DND-41 (cell line): ENCODE results near the gene CYYR1.

Experiments used
- ATAC-seq: fragments of 200-7000 bp; cut with Tn5 transposase; 3 replicates; pipeline ENCODE4 v1.9.1; 2021; ENCODE audit warnings: low read depth; ENCODE audit not compliant: insufficient read depth
- DNase-seq: peaks from one replicate; pipeline ENCODE4 v3.0.0-alpha.2; 2020
- H2AFZ ChIP-seq: 2 replicates; pipeline ENCODE4 v1.6.0; 2012; ENCODE audit warnings: low read depth, low read length
- H3K27ac ChIP-seq: 2 replicates; pipeline ENCODE4 v1.5.1; 2012; ENCODE audit warnings: low read length, inconsistent platforms
- H3K27me3 ChIP-seq: fragments of 200-600 bp; sonication (generic); 2 replicates; pipeline ENCODE4 v1.6.0; 2012; ENCODE audit warnings: low read length, mild to moderate bottlenecking, inconsistent platforms; ENCODE audit not compliant: insufficient read depth, poor library complexity
- H3K36me3 ChIP-seq: 2 replicates; pipeline ENCODE4 v1.5.1; 2012; ENCODE audit warnings: low read length, inconsistent platforms; ENCODE audit not compliant: insufficient read depth
- H3K4me1 ChIP-seq: 2 replicates; pipeline ENCODE4 v1.5.1; 2012; ENCODE audit warnings: mild to moderate bottlenecking, low read length; ENCODE audit not compliant: insufficient read depth
- H3K4me2 ChIP-seq: 2 replicates; pipeline ENCODE4 v1.6.0; 2012; ENCODE audit warnings: mild to moderate bottlenecking, moderate library complexity, low read length, inconsistent platforms; ENCODE audit not compliant: insufficient read depth
- H3K4me3 ChIP-seq, 2 experiments: fragments of 200-600 bp in 1 of 2; shearing (Covaris generic) in 1 of 2; 2 replicates each; pipeline ENCODE4 v1.5.1; 2012 to 2016; ENCODE audit warnings: inconsistent platforms in 2 of 2, low read length in 2 of 2, mild to moderate bottlenecking in 2 of 2, low read depth in 1 of 2, moderate library complexity in 1 of 2
- H3K79me2 ChIP-seq: 2 replicates; pipeline ENCODE4 v1.6.0; 2012; ENCODE audit warnings: low read length, inconsistent platforms; ENCODE audit not compliant: insufficient read depth
- H3K9ac ChIP-seq: 2 replicates; pipeline ENCODE4 v1.6.0; 2012; ENCODE audit warnings: low read depth, mild to moderate bottlenecking, inconsistent platforms, low read length, moderate library complexity
- H3K9me3 ChIP-seq: 2 replicates; pipeline ENCODE4 v1.5.1; 2012; ENCODE audit warnings: low read length, moderate library complexity, mild to moderate bottlenecking, inconsistent platforms; ENCODE audit not compliant: insufficient read depth, severe bottlenecking
- H4K20me1 ChIP-seq: 2 replicates; pipeline ENCODE4 v1.6.0; 2012; ENCODE audit warnings: low read length; ENCODE audit not compliant: insufficient read depth
- EZH2 ChIP-seq: IDR thresholded peaks from 3 replicates; pipeline ENCODE4 v1.6.1; 2012; ENCODE audit warnings: borderline replicate concordance, low read depth, mild to moderate bottlenecking, moderate library complexity, low read length, inconsistent platforms; ENCODE audit not compliant: severe bottlenecking
- TF ChIP-seq, protein P1 (sequence below): IDR thresholded peaks from 2 replicates; pipeline ENCODE4 v1.5.1; 2012; ENCODE audit warnings: borderline replicate concordance, low read length, moderate library complexity, mild to moderate bottlenecking; ENCODE audit not compliant: poor library complexity, severe bottlenecking; ENCODE audit errors: extremely low read depth

Gene CYYR1

DNA sequence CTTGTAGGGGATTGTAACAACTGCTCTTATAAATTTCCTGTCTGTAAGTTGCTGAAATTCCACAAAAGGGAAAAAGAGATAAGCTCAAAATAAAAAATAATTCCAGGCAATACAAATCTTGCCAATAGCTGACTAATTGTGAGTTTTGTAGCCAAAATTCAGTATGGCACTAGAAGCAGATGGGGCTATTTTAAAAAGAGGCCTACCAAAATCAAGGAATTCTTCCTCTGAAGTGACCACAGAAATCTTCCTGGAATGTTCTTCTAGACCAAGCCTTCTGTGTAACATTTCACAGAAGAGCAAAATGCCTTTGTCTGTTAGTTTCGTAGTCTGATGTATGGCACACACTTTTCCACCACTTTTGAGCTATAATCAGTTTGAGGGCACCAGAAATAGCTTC lies 127.6 kb downstream of the CYYR1 start:
- TF ChIP-seq, protein P1, sequence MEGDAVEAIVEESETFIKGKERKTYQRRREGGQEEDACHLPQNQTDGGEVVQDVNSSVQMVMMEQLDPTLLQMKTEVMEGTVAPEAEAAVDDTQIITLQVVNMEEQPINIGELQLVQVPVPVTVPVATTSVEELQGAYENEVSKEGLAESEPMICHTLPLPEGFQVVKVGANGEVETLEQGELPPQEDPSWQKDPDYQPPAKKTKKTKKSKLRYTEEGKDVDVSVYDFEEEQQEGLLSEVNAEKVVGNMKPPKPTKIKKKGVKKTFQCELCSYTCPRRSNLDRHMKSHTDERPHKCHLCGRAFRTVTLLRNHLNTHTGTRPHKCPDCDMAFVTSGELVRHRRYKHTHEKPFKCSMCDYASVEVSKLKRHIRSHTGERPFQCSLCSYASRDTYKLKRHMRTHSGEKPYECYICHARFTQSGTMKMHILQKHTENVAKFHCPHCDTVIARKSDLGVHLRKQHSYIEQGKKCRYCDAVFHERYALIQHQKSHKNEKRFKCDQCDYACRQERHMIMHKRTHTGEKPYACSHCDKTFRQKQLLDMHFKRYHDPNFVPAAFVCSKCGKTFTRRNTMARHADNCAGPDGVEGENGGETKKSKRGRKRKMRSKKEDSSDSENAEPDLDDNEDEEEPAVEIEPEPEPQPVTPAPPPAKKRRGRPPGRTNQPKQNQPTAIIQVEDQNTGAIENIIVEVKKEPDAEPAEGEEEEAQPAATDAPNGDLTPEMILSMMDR, result no peak
- no peak for TF ChIP-seq EZH2
- no peaks in the 10 kb centered on the region for H3K27me3 ChIP-seq
- no peak for DNase-seq
- H3K9me3 ChIP-seq, result peaks cover 7% of the 10 kb centered on the region
- H3K4me2 ChIP-seq, result no peak overlapping the region
- no peak overlapping the region for H3K27ac ChIP-seq
- no peaks in the 10 kb centered on the region for H3K36me3 ChIP-seq
- H4K20me1 ChIP-seq, result no peaks in the 10 kb centered on the region
- no peaks in the 10 kb centered on the region for H3K79me2 ChIP-seq
- no peak overlapping the region for H3K9ac ChIP-seq
- peaks cover 5% of the 10 kb centered on the region for H3K4me1 ChIP-seq
- ATAC-seq, result no peak
- H2AFZ ChIP-seq, result no peak overlapping the region
- no peak overlapping the region for H3K4me3 ChIP-seq

DNA sequence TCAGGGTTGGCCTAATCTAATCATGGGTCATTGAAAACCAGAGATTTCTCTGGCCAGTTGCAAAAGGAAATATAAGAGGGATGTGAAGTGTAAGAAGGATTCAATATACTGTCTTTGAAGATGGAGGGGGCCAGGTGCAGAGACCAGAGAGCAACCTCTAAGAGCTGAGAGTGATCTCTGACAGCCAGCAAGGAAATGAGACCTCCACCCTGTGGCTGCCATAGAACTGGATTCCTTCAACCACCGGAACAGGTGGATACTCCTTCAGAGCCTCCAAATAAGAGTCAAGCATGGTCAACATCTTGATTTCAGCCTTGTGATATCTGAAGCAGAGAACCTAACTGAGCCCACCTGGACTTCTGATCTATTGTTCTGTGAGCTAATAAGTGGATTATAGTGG lies 128.4 kb downstream of the CYYR1 start:
- Histone ChIP-seq H3K4me3 (no peak overlapping the region), H3K79me2 (no peaks in the 10 kb centered on the region), H3K4me2 (no peak overlapping the region), H3K9me3 (peaks cover 9% of the 10 kb centered on the region), H4K20me1 (no peaks in the 10 kb centered on the region), H3K9ac (no peak overlapping the region), H3K36me3 (no peaks in the 10 kb centered on the region), H3K4me1 (peaks cover 5% of the 10 kb centered on the region), H2AFZ (no peak overlapping the region), H3K27me3 (no peaks in the 10 kb centered on the region), H3K27ac (no peak overlapping the region)
- ATAC-seq (no peak), DNase-seq (no peak)
- no peak for TF ChIP-seq EZH2
- TF ChIP-seq, protein P1, result no peak

GRCh38 chr21:26443867-26444266 lies 129.2 kb downstream of the CYYR1 start:
- Histone ChIP-seq H3K9me3 (peaks cover 9% of the 10 kb centered on the region), H3K79me2 (no peaks in the 10 kb centered on the region), H3K9ac (no peak overlapping the region), H3K4me2 (no peak overlapping the region), H3K27ac (no peak overlapping the region), H3K4me3 (no peak overlapping the region), H4K20me1 (no peaks in the 10 kb centered on the region), H3K4me1 (peaks cover 5% of the 10 kb centered on the region), H3K36me3 (no peaks in the 10 kb centered on the region), H3K27me3 (no peaks in the 10 kb centered on the region), H2AFZ (no peak overlapping the region)
- TF ChIP-seq, protein P1, result no peak
- no peak for TF ChIP-seq EZH2
- ATAC-seq (no peak), DNase-seq (no peak)

GRCh38 chr21:26443291-26443690 lies 129.8 kb downstream of the CYYR1 start:
- Histone ChIP-seq H4K20me1 (no peaks in the 10 kb centered on the region), H3K9ac (no peak overlapping the region), H3K27ac (no peak overlapping the region), H3K4me2 (no peak overlapping the region), H3K27me3 (no peaks in the 10 kb centered on the region), H3K79me2 (no peaks in the 10 kb centered on the region), H3K9me3 (peaks cover 9% of the 10 kb centered on the region), H2AFZ (no peak overlapping the region), H3K4me1 (peaks cover 5% of the 10 kb centered on the region), H3K36me3 (no peaks in the 10 kb centered on the region), H3K4me3 (no peak overlapping the region)
- DNase-seq (no peak), ATAC-seq (no peak)
- no peak for TF ChIP-seq EZH2
- TF ChIP-seq, protein P1, result no peak
